GM10248 (cell line): ENCODE results near the gene ZDHHC23.

ENCODE experiments used
- CTCF ChIA-PET: fragments of 300-600 bp; sonication (Branson Sonifier 250); formaldehyde crosslinking; extraction: SDS; loops from one replicate; lab custom pipeline; 2021; ENCODE audit warnings: antibody characterized with exemption; lab: Yijun Ruan, JAX
- POLR2A ChIA-PET: fragments of 350-650 bp; sonication (Branson Sonifier 250); formaldehyde crosslinking; extraction: SDS; loops from one replicate; lab custom pipeline; 2020; ENCODE audit warnings: antibody characterized with exemption; lab: Yijun Ruan, JAX
- DNase-seq: peaks from one replicate; pipeline ENCODE4 v3.0.0; 2012; ENCODE audit errors: extremely low spot score
- CTCF ChIP-seq: IDR thresholded peaks from 2 replicates; pipeline ENCODE4 v1.5.1; 2012; ENCODE audit warnings: mild to moderate bottlenecking, low read depth; ENCODE audit errors: extremely low read depth, missing control alignments, control extremely low read depth

ZDHHC23 gene

GRCh38 chr3:113954091-113954685 is 6.4 kb downstream of the ZDHHC23 start:
- DNase-seq, result no peak
- ChIA-PET CTCF (no interaction called here), POLR2A (no interaction called here)
- TF ChIP-seq CTCF, result no peak

GRCh38 chr3:113963879-113964278 is 16.1 kb downstream of the ZDHHC23 start:
- CTCF ChIA-PET, result interaction anchor here (2.7 kb wide), 1 partner anchor 50 kb away, joined by 9 read pairs; no protein-coding TSS in a partner anchor
- POLR2A ChIA-PET, result no interaction called here
- no peak for DNase-seq
- no peak for TF ChIP-seq CTCF

GRCh38 chr3:113966172-113966571 is 18.4 kb downstream of the ZDHHC23 start:
- CTCF ChIA-PET, result interaction anchor here (1.6 kb wide), 1 partner anchor 14 kb away, joined by 3 read pairs; no protein-coding TSS in a partner anchor
- no peak for TF ChIP-seq CTCF
- POLR2A ChIA-PET, result no interaction called here
- DNase-seq, result no peak

GRCh38 chr3:113968986-113969385 is 21.2 kb downstream of the ZDHHC23 start:
- ChIA-PET CTCF (interaction anchor here (1.7 kb wide), 1 partner anchor 13 kb away, joined by 3 read pairs; no protein-coding TSS in a partner anchor), POLR2A (no interaction called here)

GRCh38 chr3:113977822-113978221 is 30.0 kb downstream of the ZDHHC23 start:
- TF ChIP-seq CTCF, result no peak
- no peak for DNase-seq
- CTCF ChIA-PET, result interaction anchor here (1.6 kb wide), 1 partner anchor 9 kb away, joined by 5 read pairs; no protein-coding TSS in a partner anchor
- POLR2A ChIA-PET, result no interaction called here

More at GRCh38 chr3:113968986-113969385, 21.2 kb downstream of the ZDHHC23 start:
- no peak for DNase-seq
- TF ChIP-seq CTCF, result no peak

- ChIA-PET CTCF (interaction anchor here (1.2 kb wide), 1 partner anchor 13 kb away, joined by 3 read pairs; no protein-coding TSS in a partner anchor), POLR2A (no interaction called here)
- no peak for TF ChIP-seq CTCF
- no peak for DNase-seq
Measured at GRCh38 chr3:113979916-113980315, 32.1 kb downstream of the ZDHHC23 start.
